GM12875 (cell line): ENCODE results near the gene USP47.

Experiments
- H3K4me3 ChIP-seq: one replicate; pipeline ENCODE4 v1.5.1; 2011; ENCODE audit warnings: low read depth, low read length, control low read depth
- CTCF ChIP-seq: IDR thresholded peaks from 2 replicates; pipeline ENCODE4 v1.5.1; 2011; ENCODE audit warnings: low read depth, mild to moderate bottlenecking, control low read depth, inconsistent platforms, low read length, moderate library complexity, borderline replicate concordance; ENCODE audit not compliant: insufficient read depth

Gene USP47

GRCh38 chr11:11956006-11956405, 114.2 kb downstream of the USP47 start:
- no peak overlapping the region for H3K4me3 ChIP-seq
- TF ChIP-seq CTCF = no peak

DNA sequence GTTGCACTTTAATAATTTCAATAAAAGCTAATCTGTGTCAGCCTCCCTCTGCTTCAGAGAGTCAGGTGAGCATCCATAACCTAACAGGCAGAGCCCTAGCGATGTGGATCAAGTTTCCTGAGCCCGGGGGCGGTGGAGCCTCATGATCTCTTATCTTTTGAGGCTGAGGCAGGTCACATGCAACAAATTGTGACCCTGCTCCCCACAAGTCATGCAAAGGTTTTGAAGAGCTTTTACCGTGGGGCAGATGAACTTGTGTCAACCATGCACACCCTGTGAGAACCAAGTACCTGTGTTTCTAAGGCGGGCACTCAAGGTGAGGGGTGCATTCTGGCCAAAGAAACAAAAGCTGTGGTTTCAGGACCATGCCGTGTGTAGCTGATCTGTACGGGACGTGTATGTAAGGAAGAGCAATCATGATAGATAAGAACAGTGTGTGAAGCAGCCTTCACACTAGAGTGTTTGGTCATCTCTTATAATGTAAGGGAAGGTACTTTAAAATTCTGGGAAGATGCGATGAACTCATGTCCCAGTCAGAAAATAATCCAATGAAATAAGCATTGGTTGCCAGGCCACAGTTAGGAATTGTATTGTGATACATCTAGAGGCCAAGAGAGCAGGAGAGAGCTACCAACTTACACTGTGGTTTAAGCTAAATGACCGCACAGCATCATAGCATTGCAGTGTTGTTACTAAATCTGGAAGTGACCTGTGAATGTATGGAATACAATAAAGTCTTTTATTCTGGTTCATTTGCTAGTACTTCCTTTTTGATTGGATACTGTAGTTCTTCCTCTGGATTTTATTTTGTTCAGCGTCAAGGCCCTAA, 116.8 kb downstream of the USP47 start:
- no peak overlapping the region for H3K4me3 ChIP-seq
- TF ChIP-seq CTCF = no peak

GRCh38 chr11:11959601-11960000, 117.8 kb downstream of the USP47 start:
- H3K4me3 ChIP-seq = no peak overlapping the region
- TF ChIP-seq CTCF = no peak

DNA sequence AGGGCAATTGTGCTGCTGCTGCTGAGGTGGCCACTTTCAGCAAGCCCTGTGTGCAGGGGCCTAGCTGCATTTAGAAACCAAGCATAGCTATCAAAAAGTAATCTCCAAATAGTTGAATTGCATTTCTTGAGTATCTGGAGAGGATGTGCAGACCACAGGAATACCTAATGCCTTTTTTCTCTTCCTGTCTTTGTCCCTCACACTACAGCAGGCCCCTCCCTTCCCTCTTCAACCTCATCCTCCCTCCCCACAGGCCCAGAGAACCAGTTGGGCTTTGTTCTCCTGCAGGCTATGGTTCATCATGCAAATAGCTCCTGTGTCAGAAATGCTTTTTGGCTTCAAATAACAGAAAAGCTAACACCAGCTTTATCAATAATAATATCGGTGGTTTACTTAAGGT, 118.9 kb downstream of the USP47 start:
- TF ChIP-seq CTCF = no peak
- no peak overlapping the region for H3K4me3 ChIP-seq

GRCh38 chr11:11961399-11962028, 119.7 kb downstream of the USP47 start:
- no peak for TF ChIP-seq CTCF
- no peak overlapping the region for H3K4me3 ChIP-seq

- no peak overlapping the region for H3K4me3 ChIP-seq
- no peak for TF ChIP-seq CTCF
These were observed 121.3 kb downstream of the USP47 start for GRCh38 chr11:11963067-11963466.
